ENCODE data around the gene WDR70.
"Not testable (repeated sequence)": the region's sequence is repeated elsewhere in the genome, so short reads cannot be mapped to it uniquely, and the experiment has no call there.

Gene WDR70

GRCh38 chr5:37412515-37412914, 33.4 kb downstream of the WDR70 start:
- H3K36me3 ChIP-seq (ENCODE audit: control insufficient read depth, insufficient read depth, low read length): no peaks in the 10 kb centered on the region; the same call in 1 of the 2 replicates
- H3K27me3 ChIP-seq (ENCODE audit: control insufficient read depth, insufficient read depth, low read length): no peaks in the 10 kb centered on the region
- H3K4me3 ChIP-seq (ENCODE audit: low read depth, low read length): no peak overlapping the region
- H3K27ac ChIP-seq (ENCODE audit: low read depth, low read length): no peak overlapping the region
- no peaks in the 10 kb centered on the region for H3K4me1 ChIP-seq (ENCODE audit: control insufficient read depth, insufficient read depth, low read length)
- H3K9me3 ChIP-seq (ENCODE audit: control insufficient read depth, insufficient read depth, low read depth, low read length): no peaks in the 10 kb centered on the region
- no peak overlapping the region for H3K9ac ChIP-seq (ENCODE audit: low read length)

DNA sequence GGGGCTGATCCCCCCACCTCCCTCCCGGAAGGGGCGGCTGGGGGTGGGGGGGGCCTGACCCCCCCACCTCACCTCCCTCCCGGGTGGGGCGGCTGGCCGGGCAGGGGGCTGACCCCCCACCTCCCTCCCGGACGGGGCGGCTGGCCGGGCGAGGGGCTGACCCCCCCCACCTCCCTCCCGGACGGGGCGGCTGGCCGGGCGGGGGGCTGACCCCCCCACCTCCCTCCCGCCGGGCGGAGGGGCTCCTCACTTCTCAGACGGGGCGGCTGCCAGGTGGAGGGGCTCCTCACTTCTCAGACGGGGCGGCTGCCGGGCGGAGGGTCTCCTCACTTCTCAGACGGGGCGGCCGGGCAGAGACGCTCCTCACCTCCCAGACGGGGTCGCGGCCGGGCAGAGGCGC, 36.3 kb downstream of the WDR70 start:
- H3K4me1 ChIP-seq (ENCODE audit: control insufficient read depth, insufficient read depth, low read length); H3K27ac ChIP-seq (ENCODE audit: low read depth, low read length); H3K9ac ChIP-seq (ENCODE audit: low read length); H3K4me3 ChIP-seq (ENCODE audit: low read depth, low read length); H3K27me3 ChIP-seq (ENCODE audit: control insufficient read depth, insufficient read depth, low read length); H3K36me3 ChIP-seq (ENCODE audit: control insufficient read depth, insufficient read depth, low read length); H3K9me3 ChIP-seq (ENCODE audit: control insufficient read depth, insufficient read depth, low read depth, low read length): not testable (repeated sequence)

GRCh38 chr5:37417347-37417746, 38.2 kb downstream of the WDR70 start:
- Histone ChIP-seq H3K4me3 (ENCODE audit: low read depth, low read length) (no peak overlapping the region), H3K4me1 (ENCODE audit: control insufficient read depth, insufficient read depth, low read length) (no peaks in the 10 kb centered on the region), H3K27ac (ENCODE audit: low read depth, low read length) (no peak overlapping the region), H3K36me3 (ENCODE audit: control insufficient read depth, insufficient read depth, low read length) (peaks cover 6% of the 10 kb centered on the region; the same call in 1 of the 2 replicates), H3K9ac (ENCODE audit: low read length) (no peak overlapping the region), H3K9me3 (ENCODE audit: control insufficient read depth, insufficient read depth, low read depth, low read length) (no peaks in the 10 kb centered on the region), H3K27me3 (ENCODE audit: control insufficient read depth, insufficient read depth, low read length) (no peaks in the 10 kb centered on the region)

DNA sequence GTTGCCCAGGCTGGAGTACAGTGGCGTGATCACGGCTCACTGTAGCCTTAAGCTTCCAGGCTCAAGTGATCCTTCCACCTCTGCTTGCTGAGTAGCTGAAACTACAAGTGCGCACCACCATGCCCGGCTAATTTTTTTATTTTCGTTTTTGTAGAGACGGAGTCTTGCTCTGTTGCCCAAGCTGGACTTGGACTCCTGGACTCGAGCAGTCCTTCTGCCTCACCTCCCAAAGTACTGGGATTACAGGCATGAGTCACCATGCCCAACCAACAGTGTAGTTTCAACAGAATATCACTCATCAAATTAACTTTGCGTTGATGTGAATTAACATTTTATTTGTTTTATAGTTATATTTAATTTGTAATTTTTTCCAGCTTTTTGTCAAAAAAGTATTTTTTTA, 45.3 kb downstream of the WDR70 start:
- no peaks in the 10 kb centered on the region for H3K27me3 ChIP-seq (ENCODE audit: control insufficient read depth, insufficient read depth, low read length)
- no peak overlapping the region for H3K9ac ChIP-seq (ENCODE audit: low read length)
- peaks cover 3% of the 10 kb centered on the region; the same call in 1 of the 2 replicates for H3K36me3 ChIP-seq (ENCODE audit: control insufficient read depth, insufficient read depth, low read length)
- H3K9me3 ChIP-seq (ENCODE audit: control insufficient read depth, insufficient read depth, low read depth, low read length): no peaks in the 10 kb centered on the region
- H3K4me3 ChIP-seq (ENCODE audit: low read depth, low read length): no peak overlapping the region
- no peaks in the 10 kb centered on the region for H3K4me1 ChIP-seq (ENCODE audit: control insufficient read depth, insufficient read depth, low read length)
- no peak overlapping the region for H3K27ac ChIP-seq (ENCODE audit: low read depth, low read length)

GRCh38 chr5:37428044-37428443, 48.9 kb downstream of the WDR70 start:
- Histone ChIP-seq H3K36me3 (ENCODE audit: control insufficient read depth, insufficient read depth, low read length) (peaks cover 3% of the 10 kb centered on the region; the same call in 1 of the 2 replicates), H3K4me3 (ENCODE audit: low read depth, low read length) (no peak overlapping the region), H3K9me3 (ENCODE audit: control insufficient read depth, insufficient read depth, low read depth, low read length) (no peaks in the 10 kb centered on the region), H3K27me3 (ENCODE audit: control insufficient read depth, insufficient read depth, low read length) (no peaks in the 10 kb centered on the region), H3K9ac (ENCODE audit: low read length) (no peak overlapping the region), H3K27ac (ENCODE audit: low read depth, low read length) (no peak overlapping the region), H3K4me1 (ENCODE audit: control insufficient read depth, insufficient read depth, low read length) (no peaks in the 10 kb centered on the region)

GRCh38 chr5:37435261-37435660, 56.1 kb downstream of the WDR70 start:
- H3K36me3 ChIP-seq (ENCODE audit: control insufficient read depth, insufficient read depth, low read length): no peaks in the 10 kb centered on the region

GRCh38 chr5:37436146-37436934, 57.2 kb downstream of the WDR70 start:
- Histone ChIP-seq H3K9me3 (ENCODE audit: control insufficient read depth, insufficient read depth, low read depth, low read length) (no peaks in the 10 kb centered on the region), H3K36me3 (ENCODE audit: control insufficient read depth, insufficient read depth, low read length) (no peaks in the 10 kb centered on the region), H3K27ac (ENCODE audit: low read depth, low read length) (no peak overlapping the region), H3K4me1 (ENCODE audit: control insufficient read depth, insufficient read depth, low read length) (no peaks in the 10 kb centered on the region), H3K9ac (ENCODE audit: low read length) (no peak overlapping the region), H3K4me3 (ENCODE audit: low read depth, low read length) (no peak overlapping the region), H3K27me3 (ENCODE audit: control insufficient read depth, insufficient read depth, low read length) (no peaks in the 10 kb centered on the region)

More at GRCh38 chr5:37435261-37435660, 56.1 kb downstream of the WDR70 start:
- Histone ChIP-seq H3K4me1 (ENCODE audit: control insufficient read depth, insufficient read depth, low read length) (no peaks in the 10 kb centered on the region), H3K9ac (ENCODE audit: low read length) (no peak overlapping the region), H3K4me3 (ENCODE audit: low read depth, low read length) (no peak overlapping the region), H3K27me3 (ENCODE audit: control insufficient read depth, insufficient read depth, low read length) (no peaks in the 10 kb centered on the region), H3K9me3 (ENCODE audit: control insufficient read depth, insufficient read depth, low read depth, low read length) (no peaks in the 10 kb centered on the region), H3K27ac (ENCODE audit: low read depth, low read length) (no peak overlapping the region)

GRCh38 chr5:37437711-37438110, 58.6 kb downstream of the WDR70 start:
- no peak overlapping the region for H3K27ac ChIP-seq (ENCODE audit: low read depth, low read length)
- H3K27me3 ChIP-seq (ENCODE audit: control insufficient read depth, insufficient read depth, low read length): no peaks in the 10 kb centered on the region
- H3K4me3 ChIP-seq (ENCODE audit: low read depth, low read length): no peak overlapping the region
- no peak overlapping the region for H3K9ac ChIP-seq (ENCODE audit: low read length)
- no peaks in the 10 kb centered on the region for H3K9me3 ChIP-seq (ENCODE audit: control insufficient read depth, insufficient read depth, low read depth, low read length)
- H3K4me1 ChIP-seq (ENCODE audit: control insufficient read depth, insufficient read depth, low read length): no peaks in the 10 kb centered on the region
- no peaks in the 10 kb centered on the region for H3K36me3 ChIP-seq (ENCODE audit: control insufficient read depth, insufficient read depth, low read length)

DNA sequence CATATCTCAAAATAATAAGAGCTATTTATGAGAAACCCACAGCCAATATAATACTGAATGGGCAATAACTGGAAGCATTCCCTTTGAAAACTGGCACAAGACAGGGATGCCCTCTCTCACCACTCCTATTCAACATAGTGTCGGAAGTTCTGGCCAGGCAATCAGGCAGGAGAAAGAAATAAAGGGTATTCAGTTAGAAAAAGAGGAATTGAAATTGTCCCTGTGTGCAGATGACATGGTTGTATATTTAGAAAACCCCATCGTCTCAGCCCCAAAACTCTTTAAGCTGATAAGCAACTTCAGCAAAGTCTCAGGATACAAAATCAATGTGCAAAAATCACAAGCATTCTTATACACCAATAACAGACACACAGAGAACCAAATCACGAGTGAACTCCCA, 66.7 kb downstream of the WDR70 start:
- H3K4me1 ChIP-seq (ENCODE audit: control insufficient read depth, insufficient read depth, low read length); H3K9me3 ChIP-seq (ENCODE audit: control insufficient read depth, insufficient read depth, low read depth, low read length); H3K4me3 ChIP-seq (ENCODE audit: low read depth, low read length); H3K27ac ChIP-seq (ENCODE audit: low read depth, low read length); H3K9ac ChIP-seq (ENCODE audit: low read length); H3K36me3 ChIP-seq (ENCODE audit: control insufficient read depth, insufficient read depth, low read length); H3K27me3 ChIP-seq (ENCODE audit: control insufficient read depth, insufficient read depth, low read length): not testable (repeated sequence)

- H3K36me3 ChIP-seq (ENCODE audit: control insufficient read depth, insufficient read depth, low read length): 0 out of 2 replicates have a peak, but pooled peaks cover 5% of the 10 kb centered on the region
- no peaks in the 10 kb centered on the region for H3K4me1 ChIP-seq (ENCODE audit: control insufficient read depth, insufficient read depth, low read length)
- H3K9ac ChIP-seq (ENCODE audit: low read length): no peak overlapping the region
- no peak overlapping the region for H3K27ac ChIP-seq (ENCODE audit: low read depth, low read length)
- H3K27me3 ChIP-seq (ENCODE audit: control insufficient read depth, insufficient read depth, low read length): no peaks in the 10 kb centered on the region
- H3K9me3 ChIP-seq (ENCODE audit: control insufficient read depth, insufficient read depth, low read depth, low read length): peaks cover 18% of the 10 kb centered on the region; the same call in 1 of the 2 replicates
- no peak overlapping the region for H3K4me3 ChIP-seq (ENCODE audit: low read depth, low read length)
These were observed 69.8 kb downstream of the WDR70 start for GRCh38 chr5:37448941-37449340.

- not testable (repeated sequence) for H3K27ac ChIP-seq (ENCODE audit: low read depth, low read length); H3K4me1 ChIP-seq (ENCODE audit: control insufficient read depth, insufficient read depth, low read length); H3K9ac ChIP-seq (ENCODE audit: low read length); H3K4me3 ChIP-seq (ENCODE audit: low read depth, low read length); H3K36me3 ChIP-seq (ENCODE audit: control insufficient read depth, insufficient read depth, low read length); H3K27me3 ChIP-seq (ENCODE audit: control insufficient read depth, insufficient read depth, low read length)
- peaks cover 18% of the 10 kb centered on the region; the same call in 1 of the 2 replicates for H3K9me3 ChIP-seq (ENCODE audit: control insufficient read depth, insufficient read depth, low read depth, low read length)
These were observed 72.9 kb downstream of the WDR70 start for GRCh38 chr5:37451991-37452390.
